ENCODE results near the gene BCL2.
A peak's percentile ranks its signal among the peaks of the same experiment; 100 is the strongest.
"Not testable (repeated sequence)": the region's sequence is repeated elsewhere in the genome, so short reads cannot be mapped to it uniquely, and the experiment has no call there.

Gene BCL2

GRCh38 chr18:63319383-63320122 is at the start of gene BCL2:
Gene BCL2, minus strand, starts transcription at chr18:63319769.
- no peak for DNase-seq (ENCODE audit: low read depth)

DNA sequence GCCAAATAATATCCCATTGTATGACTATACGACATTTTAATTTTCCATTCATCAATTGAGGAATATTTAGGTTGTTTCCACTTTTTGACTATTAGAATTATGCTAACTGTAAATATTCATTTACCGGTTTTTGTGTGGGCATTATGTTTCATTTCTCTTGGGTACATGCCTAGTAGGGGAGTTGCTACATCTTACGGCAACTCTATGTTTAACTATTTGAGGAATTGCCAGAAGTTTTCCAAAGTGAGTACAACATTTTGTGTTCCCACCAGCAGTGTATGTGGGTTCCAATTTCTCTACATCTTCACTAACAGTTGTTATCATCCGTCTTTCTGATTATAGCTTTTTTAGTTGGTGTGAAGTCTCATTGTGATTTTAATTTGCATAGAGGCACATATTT is 49.0 kb upstream of the BCL2 start:
- DNase-seq (ENCODE audit: low read depth), result no peak

- peak; percentile 93 for DNase-seq (ENCODE audit: low read depth)
Observed at GRCh38 chr18:63367053-63367953, 47.7 kb upstream of the BCL2 start, which contains the start of gene KDSR. Gene KDSR, minus strand, starts transcription at chr18:63367206. Its CDS starts 88 bp downstream, at chr18:63367118.

DNA sequence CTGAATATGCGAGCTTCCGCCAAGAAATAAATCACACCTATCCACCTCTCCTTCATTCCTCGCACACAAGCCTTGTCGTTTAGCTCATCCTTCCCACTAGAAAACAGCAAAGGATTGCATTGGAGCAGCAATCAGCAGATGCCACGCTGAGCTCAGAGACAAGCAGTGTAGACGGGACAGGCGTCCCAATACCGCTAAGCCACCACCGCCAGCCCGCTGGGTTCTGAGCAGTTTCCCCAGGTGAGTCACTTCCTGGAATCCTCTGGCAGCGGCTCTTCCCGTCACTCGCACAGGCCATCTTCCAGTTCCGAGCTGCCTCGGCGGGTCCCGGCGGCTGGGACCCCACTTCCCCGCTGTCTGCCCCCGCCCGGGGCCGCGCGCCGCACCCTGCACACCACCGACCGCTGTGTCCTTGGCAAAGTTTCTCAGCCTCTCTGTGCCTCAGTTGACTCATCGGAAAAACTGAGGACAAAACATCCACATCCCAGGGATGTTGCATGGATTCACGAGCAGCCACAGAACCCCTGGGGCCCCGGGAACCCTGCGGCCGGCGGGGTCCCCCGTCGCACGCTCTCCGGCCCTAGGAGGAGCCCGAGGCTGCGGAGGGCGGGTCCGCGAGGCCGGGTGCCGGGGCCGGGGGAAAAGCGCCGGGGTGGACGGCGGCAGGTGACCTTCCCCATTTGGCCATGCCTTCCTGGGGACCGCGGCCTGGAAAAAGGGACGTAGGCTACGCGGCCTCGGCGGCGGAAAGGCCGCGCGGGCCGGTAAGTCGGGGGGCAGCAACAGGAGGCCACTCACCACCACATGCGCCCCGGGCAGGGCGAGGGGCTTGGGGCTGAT is 46.9 kb upstream of the BCL2 start:
- DNase-seq (ENCODE audit: low read depth), result no peak

DNA sequence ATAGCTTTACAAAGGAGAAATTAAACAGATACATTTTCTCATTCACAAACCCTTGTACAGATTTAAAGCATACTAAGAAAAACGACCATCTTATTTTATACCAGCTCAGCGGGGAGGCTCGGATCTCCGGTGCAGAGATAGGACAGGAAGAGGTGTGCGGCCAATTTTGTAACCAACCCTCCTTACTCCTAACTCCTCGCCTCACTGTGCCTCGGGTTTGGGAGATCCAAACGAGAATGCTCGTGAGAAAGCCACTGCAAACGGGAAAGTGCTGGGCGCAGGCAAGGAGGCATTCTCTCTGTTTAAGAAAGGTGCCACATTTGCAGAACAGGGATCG is 46.3 kb upstream of the BCL2 start:
- DNase-seq (ENCODE audit: low read depth), result no peak

GRCh38 chr18:63363951-63364350 is 44.4 kb upstream of the BCL2 start:
- no peak for DNase-seq (ENCODE audit: low read depth)

- DNase-seq (ENCODE audit: low read depth), result not testable (repeated sequence)
Observed at GRCh38 chr18:63363420-63363819, 43.9 kb upstream of the BCL2 start.

DNA sequence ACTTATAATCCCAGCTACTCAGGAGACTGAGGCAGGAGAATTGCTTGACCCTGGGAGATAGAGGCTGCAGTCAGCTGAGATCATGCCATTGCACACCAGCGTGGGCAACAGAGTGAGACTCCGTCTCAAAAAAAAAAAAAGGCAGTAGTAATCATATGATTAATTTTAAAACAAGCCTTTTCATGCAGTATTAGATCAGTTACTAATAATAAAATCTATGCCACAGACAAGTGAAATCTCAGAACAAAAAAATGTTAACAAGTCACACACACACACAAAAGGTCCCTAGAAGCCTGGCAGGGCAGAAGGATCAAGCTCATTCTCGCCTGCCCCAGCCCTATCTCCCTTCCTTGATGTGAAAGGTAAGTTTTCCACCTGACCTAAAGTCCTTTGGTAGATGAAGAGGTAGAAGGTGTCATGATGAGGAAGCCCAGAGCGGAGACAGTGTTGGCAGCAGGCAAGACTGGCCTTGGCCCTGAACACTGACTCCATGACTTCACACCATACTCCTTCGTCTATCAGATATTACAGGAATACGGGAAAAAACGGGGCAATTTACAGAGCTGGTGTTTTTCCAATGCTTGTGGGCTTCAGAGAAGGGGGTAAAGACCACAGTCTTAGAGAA is 36.8 kb upstream of the BCL2 start:
- no peak for DNase-seq (ENCODE audit: low read depth)

- DNase-seq (ENCODE audit: low read depth), result no peak
Observed at GRCh38 chr18:63350230-63350629, 30.7 kb upstream of the BCL2 start.

GRCh38 chr18:63348508-63349136 is 29.1 kb upstream of the BCL2 start:
- DNase-seq (ENCODE audit: low read depth), result no peak

DNA sequence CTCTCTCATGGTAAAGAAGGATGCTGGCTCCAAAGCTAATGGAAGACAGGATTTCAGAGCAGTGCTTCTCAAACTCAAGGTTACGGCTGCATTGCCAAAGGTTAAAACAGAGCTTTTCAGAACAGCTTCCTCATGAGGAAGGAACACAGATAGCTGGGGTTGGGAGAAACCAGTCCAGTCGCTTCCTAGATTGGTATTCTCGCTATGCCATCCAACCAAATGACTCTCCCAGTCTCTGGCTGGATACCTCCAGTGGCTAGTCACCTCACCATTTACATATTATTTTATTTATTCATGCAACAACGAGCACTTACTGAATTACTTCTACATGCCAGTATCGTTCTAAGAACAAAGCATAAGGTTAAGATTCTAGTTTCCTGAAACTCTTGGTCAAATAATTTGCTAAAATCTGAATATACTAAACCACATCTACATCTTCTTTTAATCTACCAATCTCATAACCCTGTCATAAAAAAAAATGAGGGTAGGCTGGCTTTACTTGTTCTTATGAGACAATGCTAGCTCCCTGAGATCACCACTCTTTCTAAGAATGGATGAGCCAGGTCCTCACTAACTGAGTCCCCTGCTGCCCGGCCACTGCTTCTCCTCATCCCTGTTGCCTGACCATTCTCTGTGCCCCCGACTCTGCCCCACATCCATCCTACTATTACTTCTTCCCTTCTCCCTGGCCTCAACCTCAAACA is 27.1 kb upstream of the BCL2 start:
- DNase-seq (ENCODE audit: low read depth), result no peak

- no peak for DNase-seq (ENCODE audit: low read depth)
Observed at GRCh38 chr18:63346031-63346430, 26.5 kb upstream of the BCL2 start.

- no peak for DNase-seq (ENCODE audit: low read depth)
Observed at GRCh38 chr18:63344918-63345317, 25.3 kb upstream of the BCL2 start.

GRCh38 chr18:63344263-63344662 is 24.7 kb upstream of the BCL2 start:
- DNase-seq (ENCODE audit: low read depth), result no peak

DNA sequence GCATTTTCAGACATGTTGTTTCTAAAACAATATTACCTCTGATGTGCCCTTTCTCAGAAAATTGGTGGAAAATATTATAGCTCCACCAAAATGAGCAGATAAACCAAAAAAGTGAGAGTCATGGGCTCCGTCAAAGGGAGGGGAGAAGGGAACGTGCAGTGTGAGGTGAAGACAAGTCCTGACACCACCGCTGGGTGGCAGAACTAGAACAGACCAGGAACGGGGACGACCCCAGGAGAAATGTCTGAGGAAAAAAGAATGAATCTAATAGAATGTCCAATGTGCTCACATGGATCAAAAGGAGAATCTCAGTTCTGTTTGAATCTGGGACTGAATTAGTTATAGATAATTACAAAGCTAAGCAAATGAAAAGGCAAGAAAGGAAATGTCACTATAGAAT is 22.6 kb upstream of the BCL2 start:
- no peak for DNase-seq (ENCODE audit: low read depth)

DNA sequence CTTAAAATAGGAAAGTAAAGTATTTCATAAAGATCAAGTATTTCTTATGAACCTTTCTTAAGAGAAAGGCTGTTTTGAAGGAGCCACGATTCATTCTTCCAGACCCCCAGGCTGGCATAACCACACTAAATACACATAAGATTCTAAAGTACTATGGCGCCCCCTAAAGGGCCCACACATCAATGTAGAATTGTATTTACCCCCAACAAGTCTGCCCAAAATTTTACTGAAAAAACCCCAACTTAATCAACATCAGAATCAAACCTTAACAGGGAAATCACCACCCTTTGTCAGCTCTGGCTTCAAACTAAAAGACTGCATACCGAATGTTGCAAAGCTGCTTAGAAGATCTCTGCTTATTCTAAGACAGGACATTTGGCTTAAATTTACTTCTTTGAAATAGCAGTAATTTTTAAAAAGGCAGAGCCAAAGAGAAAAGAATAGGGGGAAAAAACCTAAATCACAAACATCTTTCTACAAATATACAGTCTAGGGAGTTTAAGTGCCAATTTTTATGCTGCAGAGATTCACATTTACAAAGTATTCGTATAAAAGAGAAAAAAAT is 20.4 kb upstream of the BCL2 start:
- no peak for DNase-seq (ENCODE audit: low read depth)

DNA sequence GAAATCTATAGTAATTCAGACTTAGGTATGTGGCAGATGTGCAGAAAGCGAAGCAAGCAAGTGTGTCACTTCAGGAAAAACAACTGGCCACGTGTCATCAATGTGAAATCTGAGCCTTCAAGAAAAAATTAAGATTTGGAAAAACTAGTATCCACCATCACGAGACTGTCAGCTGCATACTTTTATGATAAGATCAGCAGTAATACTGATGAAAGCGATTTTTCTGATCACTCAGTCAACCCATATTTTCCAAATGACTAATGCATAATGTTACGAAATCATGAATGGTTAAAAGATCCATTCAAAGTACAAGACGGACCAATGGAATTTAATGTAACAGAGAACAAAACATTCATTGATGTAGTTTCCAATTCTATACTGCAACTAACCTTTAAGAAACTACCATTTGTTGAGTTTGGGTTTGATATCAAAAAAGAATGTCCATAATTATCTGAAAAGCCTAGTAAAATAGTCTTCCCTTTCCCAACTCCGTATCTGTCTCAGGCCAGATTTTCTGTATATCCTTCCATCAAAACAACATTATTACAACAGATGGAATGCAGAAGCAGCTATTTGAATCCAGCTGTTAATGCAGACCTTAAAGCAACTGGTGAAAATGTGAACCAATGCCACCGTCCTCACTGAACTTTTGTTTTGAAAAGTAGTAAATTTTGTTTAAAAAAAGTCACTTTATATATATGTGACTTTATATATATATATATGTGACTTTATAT is 17.0 kb upstream of the BCL2 start:
- DNase-seq (ENCODE audit: low read depth), result peak; percentile 84

DNA sequence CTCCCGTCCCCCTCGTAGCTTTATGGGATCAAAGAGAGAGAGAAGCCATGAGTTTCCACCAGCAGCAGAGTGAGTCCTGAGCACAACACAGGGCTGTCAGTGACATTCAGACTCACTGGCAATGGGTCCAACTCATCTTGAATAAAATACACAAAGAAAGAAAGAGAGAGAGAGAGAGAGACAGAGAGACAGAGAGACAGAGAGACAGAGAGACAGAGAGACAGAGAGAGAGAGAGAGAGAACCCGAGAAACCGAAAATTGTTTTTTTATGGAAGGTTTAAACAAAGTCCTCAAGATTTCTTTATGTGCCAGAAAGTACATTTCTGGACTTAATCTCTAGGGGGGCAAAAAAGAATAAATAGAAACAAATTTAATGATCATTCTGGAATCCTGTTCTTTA is 11.5 kb upstream of the BCL2 start:
- DNase-seq (ENCODE audit: low read depth), result no peak

- no peak for DNase-seq (ENCODE audit: low read depth)
Observed at GRCh38 chr18:63329431-63330145, 10.0 kb upstream of the BCL2 start.
